LNCaP clone FGC (cell line): ENCODE data around the gene RALGDS.

Experiments
- DNase-seq: peaks from one replicate; pipeline ENCODE4 v3.0.0-alpha.2; 2011; ENCODE audit warnings: low read depth
- H3K4me3 ChIP-seq: 2 replicates; pipeline ENCODE4 v1.5.1; 2011; ENCODE audit warnings: mild to moderate bottlenecking, low read depth, low read length, control low read depth
- CTCF ChIP-seq: IDR thresholded peaks from 2 replicates; pipeline ENCODE4 v1.5.1; 2012; ENCODE audit warnings: mild to moderate bottlenecking; ENCODE audit not compliant: control insufficient read depth, insufficient read depth; ENCODE audit errors: extremely low read depth

RALGDS gene

GRCh38 chr9:133057553-133057952, 63.5 kb downstream of the RALGDS start:
- no peak for DNase-seq
- no peak overlapping the region for H3K4me3 ChIP-seq
- no peak for TF ChIP-seq CTCF

GRCh38 chr9:133057006-133057405, 64.0 kb downstream of the RALGDS start:
- no peak overlapping the region for H3K4me3 ChIP-seq
- no peak for TF ChIP-seq CTCF
- no peak for DNase-seq

GRCh38 chr9:133056533-133056932, 64.5 kb downstream of the RALGDS start:
- no peak overlapping the region for H3K4me3 ChIP-seq
- TF ChIP-seq CTCF: no peak
- DNase-seq: no peak

- no peak for TF ChIP-seq CTCF
- H3K4me3 ChIP-seq: no peak overlapping the region
- DNase-seq: no peak
Measured at GRCh38 chr9:133055788-133056420, 65.1 kb downstream of the RALGDS start.

GRCh38 chr9:133054966-133055365, 66.1 kb downstream of the RALGDS start:
- no peak for TF ChIP-seq CTCF
- DNase-seq: no peak

GRCh38 chr9:133054194-133054890, 66.7 kb downstream of the RALGDS start:
- DNase-seq: no peak
- TF ChIP-seq CTCF: no peak
- no peak overlapping the region for H3K4me3 ChIP-seq

More at GRCh38 chr9:133054966-133055365, 66.1 kb downstream of the RALGDS start:
- H3K4me3 ChIP-seq: no peak overlapping the region
